Prostate gland (tissue), 2 donors: ENCODE measurements around the gene SELENOM. TPM values are rescaled to one million over a fixed set of nuclear protein-coding genes. Genes with fewer than 3 reads are reported as not detected.

Source experiments
- DNase-seq: peaks from one replicate; pipeline ENCODE4 v3.0.0-alpha.2; 2019; ENCODE audit warnings: low spot score
- H3K27ac ChIP-seq, 2 donors: fragments of 200-600 bp; sonication (generic); 2 replicates each; pipeline ENCODE4 v1.5.1; 2017 to 2019
- H3K27me3 ChIP-seq: fragments of 200-600 bp; sonication (generic); replicated peaks from 2 replicates; pipeline ENCODE4 v1.5.1; 2019; ENCODE audit not compliant: insufficient read depth
- H3K36me3 ChIP-seq, 2 donors: fragments of 200-600 bp; sonication (generic); 1 replicate in 1 of 2; 2 replicates in 1 of 2; pipeline versions ENCODE4 v1.5.1 to v1.8.1; 2017 to 2019
- H3K4me1 ChIP-seq: fragments of 200-600 bp; sonication (generic); replicated peaks from 2 replicates; pipeline ENCODE4 v1.5.1; 2019
- H3K4me3 ChIP-seq, 2 donors: fragments of 200-600 bp; sonication (generic); 2 replicates each; pipeline ENCODE4 v1.5.1; 2017 to 2019
- H3K9me3 ChIP-seq: fragments of 200-600 bp; sonication (generic); 2 replicates; pipeline ENCODE4 v1.5.1; 2017
- CTCF ChIP-seq, 4 experiments: fragments of 200-600 bp in 2 of 4; fragments of 450-650 bp in 2 of 4; sonication (generic) in 2 of 4; IDR thresholded peaks; 1 replicate in 3 of 4; 2 replicates in 1 of 4; pipeline ENCODE4 v1.5.1; 2016 to 2019; ENCODE audit warnings: antibody characterized with exemption in 4 of 4, mild to moderate bottlenecking in 2 of 4, moderate library complexity in 2 of 4
- POLR2A ChIP-seq: fragments of 450-650 bp; IDR thresholded peaks from one replicate; pipeline ENCODE4 v1.6.1; 2016; ENCODE audit warnings: antibody characterized with exemption, mild to moderate bottlenecking
- POLR2AphosphoS5 ChIP-seq: sonication (generic); formaldehyde crosslinking; IDR thresholded peaks from one replicate; pipeline ENCODE4 v1.6.1; 2017; ENCODE audit warnings: antibody characterized with exemption
- WGBS: methylation state at CpG from one replicate; pipeline ENCODE4 v1.1.5; 2018; 5-methylcytosine and 5-hydroxymethylcytosine counted together
- intact Hi-C: fragments of 100-400 bp; cut with DNase I; formaldehyde crosslinking; loops from one replicate; pipeline ENCODE4 v1.14.2; 2022
- total RNA-seq, 2 donors: library from RNA; depleted of rRNA; stranded (reverse); fragments of >200 nt; gene quantifications; one replicate each; pipeline ENCODE4 v1.1.0, GENCODE V29; 2016

SELENOM gene
- total RNA-seq, 2 donors from 2014 or later: 382 to 434 TPM

GRCh38 chr22:31128156-31128555, 20.8 kb upstream of the SELENOM start:
- intact Hi-C loops: no loop called here
- no peak overlapping the region for H3K27ac ChIP-seq

GRCh38 chr22:31127181-31127772, 19.9 kb upstream of the SELENOM start:
- Histone ChIP-seq H3K27ac (no peak overlapping the region), H3K4me1 (peaks cover 13% of the 10 kb centered on the region), H3K36me3 (no peaks in the 10 kb centered on the region), H3K9me3 (no peaks in the 10 kb centered on the region), H3K27me3 (no peaks in the 10 kb centered on the region), H3K4me3 (no peak overlapping the region)
- WGBS: 81% methylated on average over 19 of the region's 19 CpGs
- no peak for TF ChIP-seq POLR2AphosphoS5
- no peak for TF ChIP-seq POLR2A
- TF ChIP-seq CTCF (IDR thresholded peaks at IDR 0.05): no peak
- DNase-seq: no peak
- intact Hi-C loops: no loop called here

More at GRCh38 chr22:31128156-31128555, 20.8 kb upstream of the SELENOM start:
- Histone ChIP-seq H3K4me3 (no peak overlapping the region), H3K27me3 (no peaks in the 10 kb centered on the region), H3K36me3 (no peaks in the 10 kb centered on the region), H3K4me1 (peaks cover 5% of the 10 kb centered on the region), H3K9me3 (no peaks in the 10 kb centered on the region)
- WGBS: 100% methylated on average over 7 of the region's 7 CpGs
- no peak for DNase-seq
- TF ChIP-seq POLR2A: no peak
- TF ChIP-seq POLR2AphosphoS5: no peak
- TF ChIP-seq CTCF (IDR thresholded peaks at IDR 0.05): no peak

GRCh38 chr22:31126869-31127175, 19.5 kb upstream of the SELENOM start:
- Histone ChIP-seq H3K9me3 (no peaks in the 10 kb centered on the region), H3K4me3 (no peak overlapping the region), H3K27ac (no peak overlapping the region), H3K27me3 (no peaks in the 10 kb centered on the region), H3K4me1 (peaks cover 16% of the 10 kb centered on the region), H3K36me3 (no peaks in the 10 kb centered on the region)
- no peak for TF ChIP-seq POLR2AphosphoS5
- no peak for TF ChIP-seq POLR2A
- TF ChIP-seq CTCF (IDR thresholded peaks at IDR 0.05): no peak
- 90% methylated on average over 12 of the region's 13 CpGs for WGBS
- DNase-seq: no peak
- intact Hi-C loops: no loop called here

GRCh38 chr22:31126128-31126868, 18.9 kb upstream of the SELENOM start:
- 90% methylated on average over 21 of the region's 22 CpGs for WGBS
- TF ChIP-seq POLR2AphosphoS5 (no peak), CTCF (IDR thresholded peaks at IDR 0.05) (no peak), POLR2A (no peak)

More at GRCh38 chr22:31126128-31126868, 18.9 kb upstream of the SELENOM start:
- Histone ChIP-seq H3K4me1 (peaks cover 12% of the 10 kb centered on the region), H3K27me3 (no peaks in the 10 kb centered on the region), H3K36me3 (no peaks in the 10 kb centered on the region), H3K4me3 (no peak overlapping the region), H3K27ac (no peak overlapping the region), H3K9me3 (no peaks in the 10 kb centered on the region)
- DNase-seq: no peak
- intact Hi-C loops: no loop called here
